Measurements from ENCODE around the gene HLF.

HLF gene

GRCh38 chr17:55273579-55274354 is 9.0 kb downstream of the HLF start:
- in situ Hi-C loops (cut with HindIII; ENCODE audit: low sequenced_read_pairs) = loop anchor here (25.0 kb wide), 1 partner anchor 89 kb away; no protein-coding TSS in a partner anchor

GRCh38 chr17:55274355-55275255 is 9.8 kb downstream of the HLF start:
- in situ Hi-C loops (cut with HindIII; ENCODE audit: low sequenced_read_pairs) = loop anchor here (25.0 kb wide), 1 partner anchor 88 kb away; no protein-coding TSS in a partner anchor

- in situ Hi-C loops (cut with HindIII; ENCODE audit: low sequenced_read_pairs) = no loop called here
Measured at GRCh38 chr17:55275894-55276804, 11.4 kb downstream of the HLF start.

- in situ Hi-C loops (cut with HindIII; ENCODE audit: low sequenced_read_pairs) = no loop called here
Measured at GRCh38 chr17:55278173-55278961, 13.6 kb downstream of the HLF start.

- in situ Hi-C loops (cut with HindIII; ENCODE audit: low sequenced_read_pairs) = no loop called here
Measured at GRCh38 chr17:55279203-55279602, 14.4 kb downstream of the HLF start.

- in situ Hi-C loops (cut with HindIII; ENCODE audit: low sequenced_read_pairs) = no loop called here
Measured at GRCh38 chr17:55279788-55280187, 15.0 kb downstream of the HLF start.

GRCh38 chr17:55280212-55280611 is 15.5 kb downstream of the HLF start:
- in situ Hi-C loops (cut with HindIII; ENCODE audit: low sequenced_read_pairs) = no loop called here

- in situ Hi-C loops (cut with HindIII; ENCODE audit: low sequenced_read_pairs) = no loop called here
Measured at GRCh38 chr17:55281649-55282378, 17.1 kb downstream of the HLF start.

- in situ Hi-C loops (cut with HindIII; ENCODE audit: low sequenced_read_pairs) = no loop called here
Measured at GRCh38 chr17:55282379-55282702, 17.6 kb downstream of the HLF start.

- in situ Hi-C loops (cut with HindIII; ENCODE audit: low sequenced_read_pairs) = no loop called here
Measured at GRCh38 chr17:55282741-55283140, 18.0 kb downstream of the HLF start.

GRCh38 chr17:55283256-55283965 is 18.7 kb downstream of the HLF start:
- in situ Hi-C loops (cut with HindIII; ENCODE audit: low sequenced_read_pairs) = no loop called here

- in situ Hi-C loops (cut with HindIII; ENCODE audit: low sequenced_read_pairs) = no loop called here
Measured at GRCh38 chr17:55284001-55284884, 19.5 kb downstream of the HLF start.

- in situ Hi-C loops (cut with HindIII; ENCODE audit: low sequenced_read_pairs) = no loop called here
Measured at GRCh38 chr17:55284944-55285339, 20.2 kb downstream of the HLF start.

GRCh38 chr17:55285340-55286301 is 20.9 kb downstream of the HLF start:
- in situ Hi-C loops (cut with HindIII; ENCODE audit: low sequenced_read_pairs) = no loop called here

GRCh38 chr17:55286681-55287589 is 22.2 kb downstream of the HLF start:
- in situ Hi-C loops (cut with HindIII; ENCODE audit: low sequenced_read_pairs) = no loop called here
